ENCODE measurements around the gene TRIM34.
"Not testable (repeated sequence)": the region's sequence is repeated elsewhere in the genome, so short reads cannot be mapped to it uniquely, and the experiment has no call there.

TRIM34 gene

GRCh38 chr11:5684036-5684645, 59.3 kb downstream of the TRIM34 start:
- no peak for DNase-seq

GRCh38 chr11:5684646-5685362, 60.0 kb downstream of the TRIM34 start, which contains the start of gene TRIM5:
TSS of gene TRIM5 (minus strand) at chr11:5685074. CDS start at chr11:5680177, 4,897 bp downstream.
- DNase-seq = peak in 36 of 51 donors; percentile 4 to 75 (median 40)

- no peak for DNase-seq
Measured at GRCh38 chr11:5686426-5686825, 61.6 kb downstream of the TRIM34 start.

- no peak for DNase-seq
Measured at GRCh38 chr11:5688482-5688881, 63.7 kb downstream of the TRIM34 start.

GRCh38 chr11:5689551-5689983, 64.8 kb downstream of the TRIM34 start, which contains the start of gene TRIM22:
TSS of gene TRIM22 (plus strand) at chr11:5689790. CDS start at chr11:5696233, 6,443 bp downstream.
- peak in 9 of 51 donors; percentile 2 to 43 (median 8) for DNase-seq

- peak in 2 of 51 donors; percentile 0 to 6 for DNase-seq
Measured at GRCh38 chr11:5690216-5690615, 65.4 kb downstream of the TRIM34 start.

GRCh38 chr11:5690736-5691135, 65.9 kb downstream of the TRIM34 start:
- DNase-seq = no peak

GRCh38 chr11:5691238-5691963, 66.6 kb downstream of the TRIM34 start:
- not testable (repeated sequence) for DNase-seq

GRCh38 chr11:5691964-5692361, 67.2 kb downstream of the TRIM34 start:
- DNase-seq = no peak
